T-helper 1 cell (primary cell): Measurements from ENCODE around the gene SPOCK2.

Source experiments
- DNase-seq, 5 donors: peaks; one replicate each; pipeline ENCODE4 v3.0.0-alpha.2; 2012 to 2020

Gene SPOCK2

GRCh38 chr10:72026278-72027111, 61.9 kb downstream of the SPOCK2 start:
- no peak for DNase-seq

GRCh38 chr10:72025832-72026231, 62.5 kb downstream of the SPOCK2 start:
- no peak for DNase-seq

GRCh38 chr10:72025400-72025799, 63.0 kb downstream of the SPOCK2 start:
- DNase-seq, result no peak

GRCh38 chr10:72024596-72024995, 63.8 kb downstream of the SPOCK2 start:
- no peak for DNase-seq

GRCh38 chr10:72022228-72022627, 66.1 kb downstream of the SPOCK2 start:
- DNase-seq, result no peak

GRCh38 chr10:72020914-72021809, 67.2 kb downstream of the SPOCK2 start:
- DNase-seq, result no peak

GRCh38 chr10:72019085-72019876, 69.1 kb downstream of the SPOCK2 start:
- no peak for DNase-seq

- DNase-seq, result no peak
Observed at GRCh38 chr10:72016608-72017300, 71.6 kb downstream of the SPOCK2 start.

GRCh38 chr10:72015841-72016240, 72.5 kb downstream of the SPOCK2 start:
- DNase-seq, result no peak

- no peak for DNase-seq
Observed at GRCh38 chr10:72014785-72015480, 73.4 kb downstream of the SPOCK2 start.

- no peak for DNase-seq
Observed at GRCh38 chr10:72014197-72014596, 74.2 kb downstream of the SPOCK2 start.

GRCh38 chr10:72013202-72013945, 75.0 kb downstream of the SPOCK2 start:
- DNase-seq, result no peak

GRCh38 chr10:72012796-72013195, 75.6 kb downstream of the SPOCK2 start:
- DNase-seq, result no peak

GRCh38 chr10:72011976-72012512, 76.3 kb downstream of the SPOCK2 start:
- no peak for DNase-seq

GRCh38 chr10:72011468-72011867, 76.9 kb downstream of the SPOCK2 start:
- DNase-seq, result no peak

GRCh38 chr10:72011016-72011415, 77.3 kb downstream of the SPOCK2 start:
- DNase-seq, result no peak

GRCh38 chr10:72010234-72010973, 77.9 kb downstream of the SPOCK2 start:
- DNase-seq, result no peak

GRCh38 chr10:72009425-72010081, 78.8 kb downstream of the SPOCK2 start:
- DNase-seq, result no peak

- no peak for DNase-seq
Observed at GRCh38 chr10:72009051-72009424, 79.3 kb downstream of the SPOCK2 start.
